Spinal cord (tissue), 10 donors: ENCODE results near the gene SLC25A25. TPM values are rescaled to one million over a fixed set of nuclear protein-coding genes. Genes with fewer than 3 reads are reported as not detected.

Experiments used
- DNase-seq, 6 donors: peaks; one replicate each; pipeline versions ENCODE4 v3.0.0 to v3.0.0-alpha.2; 2013 to 2015; ENCODE audit warnings: low spot score in 6 of 6, low read depth in 4 of 6
- H3K27ac ChIP-seq: one replicate; pipeline ENCODE4 v1.5.1; 2013; ENCODE audit warnings: low read depth, low read length, control low read depth
- H3K27me3 ChIP-seq: one replicate; pipeline ENCODE4 v1.6.1; 2013; ENCODE audit warnings: low read length; ENCODE audit not compliant: control insufficient read depth, insufficient read depth
- H3K36me3 ChIP-seq: one replicate; pipeline ENCODE4 v1.6.1; 2013; ENCODE audit warnings: low read length; ENCODE audit not compliant: control insufficient read depth, insufficient read depth
- H3K4me1 ChIP-seq: one replicate; pipeline ENCODE4 v1.6.1; 2013; ENCODE audit warnings: low read length; ENCODE audit not compliant: control insufficient read depth, insufficient read depth
- H3K4me3 ChIP-seq: one replicate; pipeline ENCODE4 v1.5.1; 2013; ENCODE audit warnings: low read depth, low read length, control low read depth
- H3K9me3 ChIP-seq: one replicate; pipeline ENCODE4 v1.6.1; 2013; ENCODE audit warnings: low read length; ENCODE audit not compliant: control insufficient read depth, insufficient read depth
- WGBS: methylation state at CpG from one replicate; pipeline ENCODE4 v1.1.5; 2013; ENCODE audit warnings: missing lambda C conversion rate; ENCODE audit not compliant: insufficient coverage; 5-methylcytosine and 5-hydroxymethylcytosine counted together
- polyA plus RNA-seq, 2 donors: library from polyadenylated mRNA; unstranded; fragments of 120-200 nt; gene quantifications; one replicate each; pipeline ENCODE4 v1.2.1, GENCODE V29; 2013; ENCODE audit not compliant: insufficient read length in 2 of 2
- total RNA-seq, 2 donors: library from RNA; depleted of rRNA in 1 of 2; stranded (reverse); fragments of 120-200 nt in 1 of 2; fragments of >200 nt in 1 of 2; gene quantifications; one replicate each; pipeline versions ENCODE4 v1.2.3 to v1.2.4, GENCODE V29; 2013 to 2014
- donor health status: healthy.

The SLC25A25 gene
- total and polyA plus RNA-seq, 4 donors: 28.2 to 47.7 (median 36.8) TPM

DNA sequence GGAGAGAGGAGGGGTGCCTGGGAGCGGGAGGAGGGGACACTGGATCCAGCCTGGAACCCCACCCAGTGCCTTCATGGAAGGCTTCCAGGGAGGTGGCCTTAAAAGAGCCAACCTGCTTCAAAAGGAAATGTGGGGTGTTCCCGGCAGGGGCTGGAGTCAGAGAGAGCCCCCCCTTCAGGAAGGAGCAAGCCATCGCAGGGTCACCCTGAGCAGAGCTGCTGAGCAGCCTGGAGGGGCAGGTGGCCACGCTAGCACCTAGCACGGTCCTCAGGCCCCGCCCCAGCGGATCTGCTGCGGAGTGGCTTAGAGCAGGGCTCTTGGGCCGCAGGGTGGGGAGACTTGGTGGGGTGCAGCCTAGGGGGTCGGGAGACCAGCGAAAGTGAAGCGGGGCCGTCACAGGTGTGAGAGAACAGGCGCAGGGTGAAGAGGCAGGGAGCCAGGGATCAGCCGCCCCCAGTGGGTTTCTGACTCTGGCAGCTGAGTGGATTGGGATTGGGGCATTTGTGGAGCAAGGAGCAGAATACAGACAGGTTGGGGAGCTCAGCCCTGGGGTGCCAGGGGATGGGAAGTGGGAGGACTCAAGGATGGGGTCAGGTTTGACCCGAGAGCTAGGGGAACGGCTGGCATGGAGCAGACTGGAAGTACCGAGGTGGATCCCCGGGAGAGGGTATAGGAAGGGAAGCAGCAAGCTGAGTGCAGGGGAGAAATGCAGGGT, 82.7 kb downstream of the SLC25A25 start:
- H3K27me3 ChIP-seq: no peaks in the 10 kb centered on the region
- peaks cover 17% of the 10 kb centered on the region for H3K4me1 ChIP-seq
- no peaks in the 10 kb centered on the region for H3K9me3 ChIP-seq
- no peaks in the 10 kb centered on the region for H3K36me3 ChIP-seq
- WGBS: 58% methylated on average over 19 of the region's 19 CpGs
- H3K27ac ChIP-seq: no peak overlapping the region
- DNase-seq: no peak
- H3K4me3 ChIP-seq: no peak overlapping the region

DNA sequence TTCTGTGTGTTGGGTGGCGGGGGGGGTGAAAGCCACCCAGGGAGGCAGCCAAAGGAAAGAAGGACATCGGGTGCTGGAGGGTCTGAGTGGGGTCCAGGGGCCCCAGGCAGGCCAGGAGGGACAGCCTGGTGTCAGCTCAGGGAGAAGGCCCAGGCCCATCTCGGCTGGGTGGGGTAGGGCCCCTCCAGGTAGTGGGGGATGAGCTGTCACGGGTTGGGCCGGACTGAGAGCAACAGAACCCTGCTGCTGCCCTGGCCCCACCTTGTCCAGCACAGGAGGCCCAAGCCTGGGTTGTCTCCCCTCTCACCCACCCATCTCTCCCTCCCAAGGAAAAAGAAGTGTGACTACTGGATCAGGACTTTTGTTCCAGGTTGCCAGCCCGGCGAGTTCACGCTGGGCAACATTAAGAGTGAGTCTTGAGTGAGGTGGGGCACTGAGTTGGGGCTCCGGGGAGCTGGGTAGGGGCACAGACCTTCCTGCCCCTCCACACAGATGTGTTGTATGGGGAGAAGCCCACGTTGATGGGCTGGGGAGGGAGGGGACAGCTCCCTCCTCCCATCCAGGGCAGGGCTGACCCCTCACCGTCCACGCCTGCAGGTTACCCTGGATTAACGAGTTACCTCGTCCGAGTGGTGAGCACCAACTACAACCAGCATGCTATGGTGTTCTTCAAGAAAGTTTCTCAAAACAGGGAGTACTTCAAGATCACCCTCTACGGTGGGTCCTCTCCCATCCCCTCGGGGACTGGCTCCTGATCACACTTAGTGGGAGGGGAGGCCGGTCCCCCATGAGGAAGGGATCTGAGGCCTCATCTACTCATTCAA, 83.5 kb downstream of the SLC25A25 start:
- no peaks in the 10 kb centered on the region for H3K27me3 ChIP-seq
- no peak overlapping the region for H3K27ac ChIP-seq
- WGBS: 94% methylated on average over 11 of the region's 18 CpGs

GRCh38 chr9:128152133-128153059, 84.4 kb downstream of the SLC25A25 start:
- WGBS: 92% methylated on average over 11 of the region's 13 CpGs
- Histone ChIP-seq H3K4me1 (peaks cover 17% of the 10 kb centered on the region), H3K36me3 (no peaks in the 10 kb centered on the region), H3K27ac (no peak overlapping the region), H3K9me3 (no peaks in the 10 kb centered on the region), H3K27me3 (no peaks in the 10 kb centered on the region), H3K4me3 (no peak overlapping the region)
- DNase-seq: no peak

More for the DNA sequence above, 83.5 kb downstream of the SLC25A25 start:
- no peak overlapping the region for H3K4me3 ChIP-seq
- no peak for DNase-seq
- H3K4me1 ChIP-seq: peaks cover 17% of the 10 kb centered on the region
- no peaks in the 10 kb centered on the region for H3K9me3 ChIP-seq
- H3K36me3 ChIP-seq: no peaks in the 10 kb centered on the region

DNA sequence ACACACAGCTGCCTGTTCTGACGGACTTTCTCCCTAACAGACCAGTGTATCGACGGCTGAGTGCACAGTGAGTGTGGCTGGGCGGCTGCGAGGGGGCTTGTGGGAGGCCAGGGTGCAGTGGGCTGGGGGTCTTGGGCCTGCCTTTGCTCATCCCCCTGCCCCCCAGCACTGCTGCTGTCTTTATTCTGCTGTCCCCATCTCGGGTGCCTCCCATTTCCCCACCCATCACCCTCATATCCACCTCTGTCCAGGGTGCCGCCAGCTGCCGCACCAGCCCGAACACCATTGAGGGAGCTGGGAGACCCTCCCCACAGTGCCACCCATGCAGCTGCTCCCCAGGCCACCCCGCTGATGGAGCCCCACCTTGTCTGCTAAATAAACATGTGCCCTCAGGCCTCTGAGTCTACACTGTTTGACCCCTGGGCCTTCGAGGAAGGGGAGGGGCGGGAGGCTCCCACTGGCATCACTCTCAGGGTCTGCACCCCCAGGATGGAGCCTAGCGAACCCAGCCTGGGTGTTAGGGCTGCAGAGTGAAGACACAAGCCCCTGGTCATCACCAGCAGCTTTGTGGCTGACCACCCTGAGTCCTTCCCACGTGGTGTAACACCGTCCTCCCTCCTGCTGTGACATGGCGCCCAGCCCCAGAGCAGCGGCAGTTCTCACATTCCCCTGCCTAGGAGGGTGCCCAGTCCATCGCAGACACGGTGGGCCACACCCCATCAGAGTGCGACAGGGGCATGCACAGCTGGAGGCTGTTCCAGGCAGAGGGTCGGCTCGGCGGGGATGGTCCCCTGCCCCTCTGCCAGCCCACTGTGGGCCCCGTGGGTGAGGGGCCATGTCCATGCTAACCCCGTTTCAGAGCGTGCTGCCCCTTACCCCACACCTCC, 85.3 kb downstream of the SLC25A25 start:
- Histone ChIP-seq H3K4me1 (peaks cover 14% of the 10 kb centered on the region), H3K9me3 (no peaks in the 10 kb centered on the region), H3K36me3 (no peaks in the 10 kb centered on the region), H3K27me3 (no peaks in the 10 kb centered on the region), H3K27ac (no peak overlapping the region), H3K4me3 (no peak overlapping the region)
- WGBS: 74% methylated on average over 18 of the region's 26 CpGs
- DNase-seq: no peak

DNA sequence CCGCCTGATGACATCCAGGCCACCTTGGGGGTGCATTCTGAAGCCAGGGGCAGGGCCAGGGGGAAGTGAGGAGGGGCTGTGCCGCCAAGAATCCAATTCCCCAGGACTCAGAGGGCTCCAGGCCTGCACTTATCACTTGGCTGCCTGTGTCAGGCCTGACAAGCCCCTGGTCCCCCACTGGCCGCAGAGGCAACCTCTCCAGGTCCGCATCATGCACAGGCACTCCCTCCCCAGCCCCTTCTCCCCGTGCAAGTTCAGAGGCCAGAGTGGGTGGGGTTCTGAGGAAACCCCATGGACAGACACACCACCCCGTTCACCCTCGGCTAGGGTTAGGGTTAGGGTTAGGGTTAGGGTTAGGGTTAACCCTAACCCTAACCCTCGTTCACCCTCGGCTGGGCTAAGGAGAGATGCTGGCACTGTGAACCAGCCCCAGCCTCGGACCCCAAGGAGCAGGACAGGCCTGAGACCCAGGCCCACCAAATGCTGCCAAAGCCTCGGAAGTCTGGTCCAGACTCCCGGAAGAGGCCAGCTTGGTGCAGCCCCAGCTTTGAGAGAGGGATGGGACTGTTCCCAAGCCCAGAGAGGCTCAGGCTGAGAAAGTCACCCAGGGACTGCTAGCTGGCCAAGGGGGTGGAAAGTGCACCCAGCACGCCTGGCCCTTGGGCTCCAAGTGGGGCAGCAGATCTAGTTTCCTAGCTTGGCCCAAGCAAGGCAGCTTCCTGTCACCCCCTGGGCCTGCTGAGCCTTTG, 86.1 kb downstream of the SLC25A25 start:
- no peak for DNase-seq
- H3K9me3 ChIP-seq: no peaks in the 10 kb centered on the region
- H3K4me3 ChIP-seq: no peak overlapping the region
- H3K27me3 ChIP-seq: no peaks in the 10 kb centered on the region
- H3K4me1 ChIP-seq: peaks cover 6% of the 10 kb centered on the region
- H3K36me3 ChIP-seq: no peaks in the 10 kb centered on the region
- no peak overlapping the region for H3K27ac ChIP-seq
- 86% methylated on average over 7 of the region's 13 CpGs for WGBS

- Histone ChIP-seq H3K4me3 (no peak overlapping the region), H3K36me3 (no peaks in the 10 kb centered on the region), H3K4me1 (peaks cover 14% of the 10 kb centered on the region), H3K27me3 (no peaks in the 10 kb centered on the region), H3K9me3 (no peaks in the 10 kb centered on the region), H3K27ac (no peak overlapping the region)
- DNase-seq: no peak
- 87% methylated on average over 3 of the region's 7 CpGs for WGBS
Observed at GRCh38 chr9:128155736-128156500, 87.9 kb downstream of the SLC25A25 start.
